ENCODE measurements around the gene CIB2.

Gene CIB2

DNA sequence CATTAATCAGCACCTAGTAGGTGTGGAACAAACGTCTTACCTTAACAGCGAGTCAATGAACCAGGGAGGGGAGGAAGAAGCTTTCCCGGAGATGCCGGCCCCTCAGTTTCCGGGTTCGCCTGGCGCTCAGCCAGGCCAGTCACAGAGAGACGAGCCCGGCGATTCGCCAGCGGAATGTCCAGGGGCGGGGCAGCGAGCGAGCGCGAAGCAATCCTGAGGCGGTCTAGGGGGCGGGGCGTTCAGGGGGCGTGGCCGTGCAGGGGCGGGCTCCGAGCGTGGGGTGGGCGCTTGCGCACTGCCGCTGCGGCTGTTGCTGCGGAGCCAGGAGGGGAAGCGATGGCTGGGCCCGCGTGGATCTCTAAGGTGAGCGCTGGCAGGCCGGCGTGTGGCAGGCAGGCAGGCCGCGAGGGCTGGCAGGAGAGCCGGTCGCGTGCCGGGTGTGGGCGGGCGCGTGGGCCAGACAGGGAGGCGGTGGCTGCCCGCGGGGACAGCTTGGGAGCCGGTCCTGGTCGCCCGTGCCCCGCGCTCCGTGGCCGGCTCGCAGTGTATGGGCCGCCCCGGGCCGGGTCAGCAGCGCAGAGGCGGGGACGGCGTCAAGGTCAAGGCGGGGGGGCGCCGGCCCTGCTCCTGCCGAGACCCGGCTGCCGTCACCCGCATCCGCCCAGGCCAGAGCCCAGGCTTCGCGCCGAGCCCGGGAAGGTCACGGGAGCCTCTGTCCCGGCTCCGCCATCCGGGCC lies 18.0 kb upstream of the CIB2 start, which contains the start of gene IDH3A:
Gene IDH3A, plus strand, starts transcription at position 295 of the 737 bp plus-strand sequence. Its CDS starts 42 bp downstream, at position 337.
- DNase-seq (ENCODE audit: low read depth): peak; percentile 100

GRCh38 chr15:78148392-78149067 lies 17.3 kb upstream of the CIB2 start:
- DNase-seq (ENCODE audit: low read depth): no peak

DNA sequence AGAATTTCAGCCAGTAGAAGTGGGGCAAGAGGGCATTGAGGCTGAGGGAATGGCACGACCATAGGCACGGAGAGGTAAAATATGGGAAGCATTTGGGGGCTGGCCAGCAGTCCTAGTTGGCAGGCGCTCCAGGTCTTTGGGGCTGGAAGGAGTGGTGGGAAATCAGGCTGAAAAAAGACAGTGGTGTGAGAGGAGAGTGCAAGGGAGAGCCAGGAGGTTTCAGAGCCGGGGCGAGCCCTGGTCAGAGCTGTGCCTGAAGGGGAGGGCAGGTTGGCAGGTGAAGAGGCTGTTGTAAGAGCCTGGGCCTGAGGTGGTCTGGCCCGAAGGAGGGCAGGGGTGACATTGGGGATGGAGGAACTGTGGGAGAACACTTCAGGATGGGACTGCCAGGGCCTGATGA lies 16.3 kb upstream of the CIB2 start:
- DNase-seq (ENCODE audit: low read depth): no peak

DNA sequence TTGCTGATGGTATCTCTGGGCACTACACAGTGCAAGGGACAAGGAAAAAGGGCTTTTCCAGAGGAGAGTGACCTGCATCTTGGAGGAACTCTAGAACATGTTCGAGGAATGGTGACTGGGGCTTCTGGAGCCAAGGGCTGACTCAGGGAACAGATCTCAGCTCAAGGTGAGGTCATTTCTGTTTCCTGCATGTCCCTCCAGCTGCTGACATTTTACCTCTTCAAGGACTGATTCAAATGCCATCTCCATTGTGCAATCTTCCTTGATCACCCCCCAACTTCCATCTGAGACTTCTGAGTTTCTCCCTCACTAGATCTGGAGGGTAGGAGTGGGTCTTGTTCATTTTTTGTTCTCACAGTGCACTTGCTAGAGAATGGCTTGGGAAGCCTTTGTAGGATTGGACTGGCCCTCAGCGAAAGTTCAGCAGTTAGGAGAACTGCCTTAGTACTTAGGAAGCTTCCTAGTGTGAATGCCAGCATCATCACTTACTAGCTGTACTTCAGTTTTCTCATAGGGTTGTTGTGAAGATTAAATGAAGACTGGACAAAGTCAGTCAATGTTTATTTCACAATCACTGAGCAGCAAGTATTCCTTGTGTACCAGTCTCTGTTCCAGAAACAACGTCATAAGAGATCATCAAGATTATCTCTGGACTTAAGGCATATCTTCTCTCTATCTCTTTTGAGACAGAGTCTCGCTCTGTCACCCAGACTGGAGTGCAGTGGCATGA lies 15.3 kb upstream of the CIB2 start:
- DNase-seq (ENCODE audit: low read depth): no peak

DNA sequence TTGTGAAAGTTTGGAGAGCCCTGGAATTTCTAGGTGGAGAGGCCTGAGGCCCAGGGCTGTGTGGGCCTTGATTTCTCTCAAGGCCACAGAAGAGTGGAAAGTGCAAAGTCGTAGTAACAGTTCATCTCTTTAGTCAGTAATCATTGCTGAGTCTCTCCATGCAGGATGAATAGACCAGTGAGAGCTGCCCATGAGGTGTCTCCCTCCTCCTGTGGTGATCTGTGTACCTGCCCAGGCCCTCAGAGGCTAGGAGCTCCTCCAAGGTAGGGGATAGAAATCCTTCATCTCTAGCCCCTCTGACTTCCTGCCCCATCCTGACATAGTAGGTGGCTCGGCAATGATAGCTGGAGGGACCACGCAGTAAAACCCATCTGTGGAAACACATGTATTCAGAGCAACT lies 11.1 kb upstream of the CIB2 start:
- no peak for DNase-seq (ENCODE audit: low read depth)

DNA sequence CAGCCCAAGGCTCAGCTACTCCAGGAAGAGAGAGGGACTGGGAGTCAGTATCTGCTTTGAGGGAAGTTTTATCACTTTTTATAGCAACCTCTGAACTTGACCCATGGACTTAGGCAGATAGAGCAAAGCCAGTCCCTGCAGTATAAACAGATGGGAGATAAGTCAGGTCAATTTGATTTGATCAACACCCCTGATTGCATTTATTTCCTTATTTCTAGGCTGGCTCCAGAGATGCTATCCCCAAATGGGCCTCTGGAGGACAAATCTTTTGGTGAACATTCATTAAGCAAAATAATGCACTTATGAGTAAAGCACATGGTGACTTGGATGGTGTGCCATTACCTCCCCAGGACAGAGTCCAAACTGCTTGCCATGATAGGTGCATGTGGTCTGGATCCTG lies 9.0 kb upstream of the CIB2 start:
- no peak for DNase-seq (ENCODE audit: low read depth)

DNA sequence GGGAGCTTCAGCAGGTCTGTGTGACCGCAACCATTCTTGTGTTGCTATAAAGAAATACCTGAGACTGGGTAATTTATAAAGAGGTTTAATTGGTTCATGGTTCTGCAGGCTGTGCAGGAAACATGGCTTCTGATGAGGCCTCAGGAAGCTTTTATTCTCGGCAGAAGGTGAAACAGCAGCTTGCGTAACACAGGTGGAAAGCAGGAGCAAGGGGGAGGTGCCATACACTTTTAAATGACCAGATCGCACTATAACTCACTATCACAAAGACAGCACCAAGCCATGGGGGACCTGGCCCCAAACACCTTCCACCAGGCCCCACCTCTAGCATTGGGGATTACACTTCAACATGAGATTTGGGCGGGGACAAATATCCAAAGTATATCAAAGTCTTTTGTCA lies 8.3 kb upstream of the CIB2 start:
- no peak for DNase-seq (ENCODE audit: low read depth)

- no peak for DNase-seq (ENCODE audit: low read depth)
Observed at GRCh38 chr15:78133801-78134200, 2.6 kb upstream of the CIB2 start.

DNA sequence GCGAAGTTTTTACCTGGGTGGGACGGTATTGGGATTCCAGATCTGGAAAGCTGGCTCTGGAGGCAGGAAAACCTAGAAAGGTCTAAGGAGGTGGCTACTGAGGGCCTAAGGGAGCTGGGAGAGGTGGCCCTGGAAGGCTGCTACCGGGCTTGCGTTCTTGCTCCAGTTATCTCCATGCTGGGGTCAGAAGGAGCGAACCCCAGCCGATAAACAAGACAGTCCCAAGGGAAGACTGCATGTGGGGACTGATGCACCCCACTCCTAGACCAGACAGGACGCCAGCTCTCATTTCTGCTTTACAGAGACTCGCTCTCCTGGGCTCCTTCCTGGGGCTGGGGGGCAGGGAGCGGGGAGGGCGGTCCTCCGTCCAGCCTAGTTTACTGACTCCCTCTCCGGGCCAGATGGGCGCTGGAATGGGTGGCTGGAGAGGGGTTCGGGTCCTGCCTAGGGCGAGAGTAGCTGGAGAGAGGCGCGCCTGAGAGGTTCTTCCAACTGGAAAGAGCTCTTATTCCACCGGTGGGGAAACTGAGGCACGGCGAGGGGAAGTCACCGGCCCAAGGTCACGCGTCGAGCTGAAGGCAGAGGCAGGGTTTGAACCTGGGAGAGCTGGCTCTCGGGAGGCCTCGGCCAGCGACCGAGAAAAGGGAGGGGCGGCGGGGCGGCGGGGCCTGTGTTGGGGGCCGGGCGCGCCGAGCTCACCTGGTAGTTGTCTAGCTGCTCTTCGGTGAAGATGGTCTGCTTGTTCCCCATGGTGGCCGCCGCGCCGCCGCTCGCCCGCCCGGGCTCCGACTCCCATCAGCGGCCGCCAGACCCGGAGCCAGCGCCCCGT lies 565 bp downstream of the CIB2 start:
- DNase-seq (ENCODE audit: low read depth): no peak

DNA sequence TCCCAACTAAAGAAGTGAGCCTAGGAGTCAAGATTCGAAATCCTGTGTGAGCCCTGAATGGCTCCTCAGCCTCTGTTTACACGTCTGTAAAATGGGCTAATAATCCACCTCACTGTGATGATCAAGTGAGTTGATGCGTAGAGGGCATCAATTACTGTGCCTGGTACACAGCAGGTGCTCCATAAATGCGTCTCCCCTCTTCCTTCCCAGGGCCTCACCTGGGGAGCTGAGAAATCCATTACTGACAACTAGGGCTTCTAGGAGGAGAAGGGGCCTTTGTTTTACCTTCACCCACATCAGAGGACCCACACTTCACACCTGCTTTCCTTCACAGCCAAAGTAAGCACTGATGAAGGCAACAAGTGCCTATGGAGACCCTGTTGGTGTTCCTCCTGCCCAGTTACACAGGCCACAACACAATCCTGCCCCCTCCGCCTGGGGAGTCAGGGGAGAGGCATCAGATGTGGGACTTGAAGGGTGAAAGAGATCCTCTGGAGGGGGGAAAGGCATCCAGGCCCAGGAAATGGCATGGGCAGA lies 1.4 kb downstream of the CIB2 start:
- no peak for DNase-seq (ENCODE audit: low read depth)

GRCh38 chr15:78129077-78129750 lies 2.0 kb downstream of the CIB2 start:
- DNase-seq (ENCODE audit: low read depth): no peak

- no peak for DNase-seq (ENCODE audit: low read depth)
Observed at GRCh38 chr15:78127882-78128281, 3.4 kb downstream of the CIB2 start.

- no peak for DNase-seq (ENCODE audit: low read depth)
Observed at GRCh38 chr15:78125267-78125666, 6.0 kb downstream of the CIB2 start.

DNA sequence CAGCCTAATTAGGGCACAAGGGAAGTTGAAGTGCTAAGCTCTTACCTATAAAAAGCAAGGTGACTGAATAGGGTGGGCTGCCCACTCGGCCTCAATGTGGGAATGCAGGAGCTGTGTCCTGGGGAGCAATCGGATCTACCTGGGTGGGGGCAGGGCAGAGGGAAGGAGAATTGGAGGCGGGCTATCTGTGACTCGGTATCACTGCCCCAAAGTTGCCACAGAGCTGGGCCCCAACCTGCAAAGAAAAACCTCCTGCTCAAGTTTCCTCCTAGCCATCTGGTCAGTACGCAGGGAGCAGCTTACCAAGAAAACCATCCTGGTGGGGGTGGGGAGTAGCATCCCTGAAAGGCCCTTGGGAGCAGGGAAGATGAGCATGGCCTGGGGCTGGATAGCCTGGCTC lies 10.7 kb downstream of the CIB2 start:
- DNase-seq (ENCODE audit: low read depth): no peak

- no peak for DNase-seq (ENCODE audit: low read depth)
Observed at GRCh38 chr15:78112551-78112950, 18.7 kb downstream of the CIB2 start.

DNA sequence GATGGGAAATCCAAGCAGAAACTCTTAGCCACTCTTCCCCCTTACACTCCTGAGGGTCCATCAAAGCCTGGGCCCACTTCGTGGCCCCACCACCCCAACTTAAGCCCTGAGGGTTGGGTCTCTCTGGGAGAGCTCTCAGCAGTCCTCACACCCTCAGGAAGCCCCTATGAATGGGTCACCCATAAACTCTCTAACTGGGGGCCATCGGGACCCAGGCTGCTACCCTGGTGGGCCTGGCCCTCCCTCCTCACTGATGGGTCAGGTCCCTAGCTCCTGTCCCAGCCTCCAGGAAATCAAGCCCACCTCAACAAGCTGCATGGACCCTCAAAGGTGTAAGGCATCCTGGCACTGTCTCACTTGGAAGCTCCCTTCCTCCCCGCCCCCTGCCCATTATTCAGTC lies 19.5 kb downstream of the CIB2 start:
- DNase-seq (ENCODE audit: low read depth): no peak

- no peak for DNase-seq (ENCODE audit: low read depth)
Observed at GRCh38 chr15:78110916-78111475, 20.2 kb downstream of the CIB2 start.

- no peak for DNase-seq (ENCODE audit: low read depth)
Observed at GRCh38 chr15:78110096-78110495, 21.1 kb downstream of the CIB2 start.

- DNase-seq (ENCODE audit: low read depth): no peak
Observed at GRCh38 chr15:78109156-78109555, 22.1 kb downstream of the CIB2 start.

DNA sequence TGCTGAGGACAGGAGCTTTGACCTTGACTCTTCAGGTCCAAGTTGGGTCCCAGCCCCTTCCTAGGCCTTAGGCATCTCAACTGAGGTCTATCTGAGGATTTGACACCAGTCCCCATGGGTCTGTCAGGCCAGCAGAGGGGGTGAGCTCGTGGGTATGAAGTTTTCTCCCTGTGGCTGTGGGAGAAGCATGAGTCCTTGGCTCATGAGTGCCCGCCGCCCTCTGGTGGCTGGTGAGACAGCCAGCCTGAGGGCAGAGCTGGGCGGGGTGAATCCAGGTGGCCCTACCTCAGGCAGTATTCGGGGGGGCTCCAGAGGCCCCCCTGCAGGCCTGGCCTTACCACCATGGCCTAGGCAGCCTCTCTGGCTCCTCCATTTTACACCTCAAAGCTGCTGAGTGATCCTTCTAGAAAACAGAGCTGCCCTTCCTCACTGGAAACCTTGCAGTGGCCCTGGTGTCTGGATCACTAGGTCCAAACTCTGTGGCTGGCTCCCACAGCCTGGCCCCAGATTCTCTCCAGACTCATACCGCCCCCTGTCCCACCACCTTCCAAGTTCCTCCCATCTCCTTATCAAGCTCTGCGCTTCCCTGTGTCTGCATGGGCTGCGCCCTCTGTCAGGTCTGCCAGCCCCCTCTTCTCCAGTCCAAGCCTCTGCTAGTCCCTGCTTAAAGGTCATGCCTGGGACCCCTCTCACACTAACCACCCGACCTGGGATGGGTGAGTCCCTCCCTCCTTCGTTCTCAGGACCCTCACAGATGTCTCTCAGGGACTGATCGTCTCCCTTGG lies 22.8 kb downstream of the CIB2 start:
- peak; percentile 47 for DNase-seq (ENCODE audit: low read depth)

All from stimulated activated CD8-positive, alpha-beta memory T cell treated with anti-CD3 and anti-CD28 coated beads, Interleukin-15, amount 100 ng/mL, for 24 hours (primary cell).